ENCODE data around the gene CHADL. TPM values are rescaled to one million over a fixed set of nuclear protein-coding genes. Genes with fewer than 3 reads are reported as not detected.
A peak's percentile ranks its signal among the peaks of the same experiment; 100 is the strongest.

The CHADL gene
- total RNA-seq, 2 donors from 2014 or later, result 3.2 to 4.9 TPM

- Histone ChIP-seq H3K4me3 (peak overlapping the region; percentile 67), H3K36me3 (no peaks in the 10 kb centered on the region), H3K4me1 (ENCODE audit: control insufficient read depth in 1 of 2, low read depth in 2 of 2) (peaks cover 4 to 14% of the 10 kb centered on the region in 2 donors), H3K27ac (no peak overlapping the region), H3K27me3 (replicated peaks; ENCODE audit: insufficient read depth) (no peaks in the 10 kb centered on the region), H3K9me3 (no peaks in the 10 kb centered on the region)
- ATAC-seq (ENCODE audit: insufficient number of reproducible peaks, low FRiP score, low read depth) (no peak), DNase-seq (ENCODE audit: low spot score) (no peak)
- TF ChIP-seq, protein P1, sequence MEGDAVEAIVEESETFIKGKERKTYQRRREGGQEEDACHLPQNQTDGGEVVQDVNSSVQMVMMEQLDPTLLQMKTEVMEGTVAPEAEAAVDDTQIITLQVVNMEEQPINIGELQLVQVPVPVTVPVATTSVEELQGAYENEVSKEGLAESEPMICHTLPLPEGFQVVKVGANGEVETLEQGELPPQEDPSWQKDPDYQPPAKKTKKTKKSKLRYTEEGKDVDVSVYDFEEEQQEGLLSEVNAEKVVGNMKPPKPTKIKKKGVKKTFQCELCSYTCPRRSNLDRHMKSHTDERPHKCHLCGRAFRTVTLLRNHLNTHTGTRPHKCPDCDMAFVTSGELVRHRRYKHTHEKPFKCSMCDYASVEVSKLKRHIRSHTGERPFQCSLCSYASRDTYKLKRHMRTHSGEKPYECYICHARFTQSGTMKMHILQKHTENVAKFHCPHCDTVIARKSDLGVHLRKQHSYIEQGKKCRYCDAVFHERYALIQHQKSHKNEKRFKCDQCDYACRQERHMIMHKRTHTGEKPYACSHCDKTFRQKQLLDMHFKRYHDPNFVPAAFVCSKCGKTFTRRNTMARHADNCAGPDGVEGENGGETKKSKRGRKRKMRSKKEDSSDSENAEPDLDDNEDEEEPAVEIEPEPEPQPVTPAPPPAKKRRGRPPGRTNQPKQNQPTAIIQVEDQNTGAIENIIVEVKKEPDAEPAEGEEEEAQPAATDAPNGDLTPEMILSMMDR (IDR thresholded peaks at IDR 0.05), result no peak
These were observed 1.9 kb downstream of the CHADL start for GRCh38 chr22:41238570-41239442.

- DNase-seq (ENCODE audit: low spot score), result no peak
These were observed 2.8 kb downstream of the CHADL start for GRCh38 chr22:41237707-41238569.

GRCh38 chr22:41237036-41237706 lies 3.6 kb downstream of the CHADL start:
- ATAC-seq (ENCODE audit: insufficient number of reproducible peaks, low FRiP score, low read depth), result no peak
- Histone ChIP-seq H3K27ac (no peak overlapping the region), H3K27me3 (replicated peaks; ENCODE audit: insufficient read depth) (no peaks in the 10 kb centered on the region)

More at GRCh38 chr22:41237707-41238569, 2.8 kb downstream of the CHADL start:
- no peaks in the 10 kb centered on the region for H3K27me3 ChIP-seq (replicated peaks; ENCODE audit: insufficient read depth)
- peaks cover 4 to 14% of the 10 kb centered on the region in 2 donors for H3K4me1 ChIP-seq (ENCODE audit: control insufficient read depth in 1 of 2, low read depth in 2 of 2)
- no peaks in the 10 kb centered on the region for H3K9me3 ChIP-seq
- no peaks in the 10 kb centered on the region for H3K36me3 ChIP-seq
- ATAC-seq (ENCODE audit: insufficient number of reproducible peaks, low FRiP score, low read depth), result no peak
- TF ChIP-seq, protein P1 (IDR thresholded peaks at IDR 0.05), result peak; percentile 43
- H3K4me3 ChIP-seq, result peak overlapping the region; percentile 67
- no peak overlapping the region for H3K27ac ChIP-seq

DNA sequence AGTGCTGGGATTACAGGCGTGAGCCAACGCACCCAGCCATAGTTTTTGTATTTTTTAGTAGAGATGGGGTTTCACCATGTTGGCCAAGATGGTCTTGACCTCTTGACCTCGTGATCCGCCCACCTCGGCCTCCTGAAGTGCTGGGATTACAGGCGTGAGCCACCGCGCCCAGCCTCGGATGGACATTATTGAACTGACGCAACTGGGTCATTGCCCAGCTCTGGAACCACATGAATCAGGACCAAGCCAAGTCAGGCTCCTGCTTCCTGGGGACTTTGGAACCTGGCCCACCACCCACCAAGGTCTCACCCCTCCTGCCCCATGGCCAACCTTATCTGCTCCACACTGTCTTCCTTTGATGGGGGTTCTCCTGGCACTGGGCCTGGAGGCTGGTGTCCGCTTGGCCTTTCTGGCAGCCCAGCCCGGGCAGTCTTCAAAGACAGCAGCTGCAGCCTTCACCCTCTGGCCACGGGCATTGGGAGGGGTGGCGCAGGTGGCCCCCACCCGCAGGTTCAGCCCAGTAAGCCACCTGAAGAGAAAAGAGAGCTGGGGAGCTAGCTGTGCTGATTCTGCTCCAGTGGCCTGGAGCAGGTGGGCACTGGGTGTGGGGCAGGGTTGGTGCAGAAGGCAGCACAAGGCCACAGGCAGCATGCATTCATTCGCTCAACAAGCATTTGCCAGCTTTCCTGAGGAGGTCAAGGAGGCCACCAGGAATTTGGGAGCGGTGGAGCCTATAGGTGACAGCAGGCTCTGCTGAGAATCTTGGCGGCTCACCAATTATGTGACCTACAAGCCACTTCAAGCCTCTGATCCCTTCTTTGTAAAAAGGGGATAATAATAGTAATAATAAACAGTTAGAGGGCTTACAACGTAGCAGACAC lies 5.7 kb downstream of the CHADL start:
- TF ChIP-seq, protein P1 (IDR thresholded peaks at IDR 0.05), result no peak
- H3K4me1 ChIP-seq (ENCODE audit: control insufficient read depth in 1 of 2, low read depth in 2 of 2), result peaks cover 4 to 14% of the 10 kb centered on the region in 2 donors
- H3K9me3 ChIP-seq, result no peaks in the 10 kb centered on the region
- H3K4me3 ChIP-seq, result no peak overlapping the region
- DNase-seq (ENCODE audit: low spot score) (no peak), ATAC-seq (ENCODE audit: insufficient number of reproducible peaks, low FRiP score, low read depth) (no peak)
- H3K27me3 ChIP-seq (replicated peaks; ENCODE audit: insufficient read depth), result no peaks in the 10 kb centered on the region
- H3K36me3 ChIP-seq, result peaks cover 8% of the 10 kb centered on the region
- H3K27ac ChIP-seq, result no peak overlapping the region

More at GRCh38 chr22:41237036-41237706, 3.6 kb downstream of the CHADL start:
- no peak for DNase-seq (ENCODE audit: low spot score)
- Histone ChIP-seq H3K4me1 (ENCODE audit: control insufficient read depth in 1 of 2, low read depth in 2 of 2) (peaks cover 4 to 14% of the 10 kb centered on the region in 2 donors), H3K36me3 (no peaks in the 10 kb centered on the region), H3K9me3 (no peaks in the 10 kb centered on the region), H3K4me3 (peak overlapping the region; percentile 67)
- TF ChIP-seq, protein P1 (IDR thresholded peaks at IDR 0.05), result no peak
